ENCODE measurements around the gene AQP2.

Gene AQP2

DNA sequence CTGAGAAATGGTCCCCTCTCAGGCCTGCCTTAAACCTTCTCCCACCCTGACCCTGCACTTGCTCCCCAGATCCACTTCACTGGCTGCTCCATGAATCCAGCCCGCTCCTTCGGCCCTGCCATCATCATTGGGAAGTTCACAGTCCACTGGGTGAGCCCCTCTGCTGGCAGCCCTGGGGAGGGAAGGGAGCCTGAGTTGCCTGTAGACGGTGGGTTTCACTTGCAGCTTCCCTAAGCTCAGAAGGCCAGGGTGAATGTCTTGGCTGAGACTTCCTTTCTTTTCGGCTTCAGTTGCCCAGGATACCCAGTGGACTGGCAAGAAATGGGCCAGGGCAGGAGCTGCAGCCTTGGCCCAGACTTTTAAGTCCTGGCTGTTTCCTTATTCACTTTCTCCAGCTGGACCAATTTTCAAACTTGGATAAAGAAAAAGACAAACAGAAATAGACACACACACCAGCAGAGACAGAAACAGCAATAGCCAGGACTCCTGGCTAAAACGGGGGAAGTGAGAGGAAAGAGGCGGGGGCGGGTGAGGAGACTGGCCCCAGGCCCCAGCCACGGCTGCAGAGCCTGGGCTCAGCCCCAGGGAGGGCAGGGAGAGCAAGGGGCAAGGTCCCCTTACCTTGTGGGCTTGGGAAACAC, 24.3 kb downstream of the AQP2 start:
- TF ChIP-seq, protein P1, sequence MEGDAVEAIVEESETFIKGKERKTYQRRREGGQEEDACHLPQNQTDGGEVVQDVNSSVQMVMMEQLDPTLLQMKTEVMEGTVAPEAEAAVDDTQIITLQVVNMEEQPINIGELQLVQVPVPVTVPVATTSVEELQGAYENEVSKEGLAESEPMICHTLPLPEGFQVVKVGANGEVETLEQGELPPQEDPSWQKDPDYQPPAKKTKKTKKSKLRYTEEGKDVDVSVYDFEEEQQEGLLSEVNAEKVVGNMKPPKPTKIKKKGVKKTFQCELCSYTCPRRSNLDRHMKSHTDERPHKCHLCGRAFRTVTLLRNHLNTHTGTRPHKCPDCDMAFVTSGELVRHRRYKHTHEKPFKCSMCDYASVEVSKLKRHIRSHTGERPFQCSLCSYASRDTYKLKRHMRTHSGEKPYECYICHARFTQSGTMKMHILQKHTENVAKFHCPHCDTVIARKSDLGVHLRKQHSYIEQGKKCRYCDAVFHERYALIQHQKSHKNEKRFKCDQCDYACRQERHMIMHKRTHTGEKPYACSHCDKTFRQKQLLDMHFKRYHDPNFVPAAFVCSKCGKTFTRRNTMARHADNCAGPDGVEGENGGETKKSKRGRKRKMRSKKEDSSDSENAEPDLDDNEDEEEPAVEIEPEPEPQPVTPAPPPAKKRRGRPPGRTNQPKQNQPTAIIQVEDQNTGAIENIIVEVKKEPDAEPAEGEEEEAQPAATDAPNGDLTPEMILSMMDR (IDR thresholded peaks at IDR 0.05; ENCODE audit: extremely low read depth, missing control alignments): no peak
- DNase-seq (ENCODE audit: low spot score): no peak

DNA sequence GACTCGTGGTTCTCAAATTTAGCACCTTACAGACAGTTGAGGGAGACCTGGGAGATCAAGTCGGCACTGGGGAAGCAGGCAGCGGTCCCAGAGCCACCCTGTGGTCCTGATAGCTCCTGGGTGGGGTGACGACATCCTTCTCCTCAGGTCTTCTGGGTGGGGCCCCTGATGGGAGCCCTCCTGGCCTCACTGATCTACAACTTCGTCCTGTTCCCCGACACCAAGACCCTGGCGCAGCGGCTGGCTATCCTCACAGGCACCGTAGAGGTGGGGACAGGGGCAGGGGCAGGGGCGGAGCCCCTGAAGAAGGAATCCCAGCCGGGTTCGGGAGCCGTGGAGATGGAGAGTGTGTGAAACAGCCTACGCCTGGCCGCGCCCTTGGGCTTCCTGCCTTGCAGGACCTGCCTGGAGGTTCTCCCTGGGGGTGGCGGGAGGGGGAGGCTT, 24.8 kb downstream of the AQP2 start:
- no peak for DNase-seq (ENCODE audit: low spot score)
- TF ChIP-seq, protein P1 (IDR thresholded peaks at IDR 0.05; ENCODE audit: extremely low read depth, missing control alignments): no peak

DNA sequence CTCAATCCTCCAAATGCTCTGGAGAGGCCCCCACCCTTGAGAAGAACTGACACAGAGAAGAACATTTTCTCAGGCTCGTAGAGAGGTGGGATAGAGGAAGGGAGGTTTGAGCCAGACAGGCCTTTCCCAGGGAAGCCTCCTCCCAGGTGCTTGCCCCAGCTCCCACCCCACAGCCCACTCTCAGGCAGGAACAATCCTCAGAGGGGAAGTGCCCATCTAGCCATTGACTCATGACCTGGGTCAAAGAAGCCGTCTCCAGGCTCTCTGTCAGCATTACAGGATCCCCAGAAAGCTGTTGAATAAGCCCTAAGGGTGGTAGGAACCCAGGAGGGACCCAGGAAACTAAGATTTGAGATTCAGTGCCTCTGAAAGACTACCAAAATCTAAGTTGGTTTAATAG, 26.0 kb downstream of the AQP2 start:
- DNase-seq (ENCODE audit: low spot score): no peak
- TF ChIP-seq, protein P1 (IDR thresholded peaks at IDR 0.05; ENCODE audit: extremely low read depth, missing control alignments): no peak

DNA sequence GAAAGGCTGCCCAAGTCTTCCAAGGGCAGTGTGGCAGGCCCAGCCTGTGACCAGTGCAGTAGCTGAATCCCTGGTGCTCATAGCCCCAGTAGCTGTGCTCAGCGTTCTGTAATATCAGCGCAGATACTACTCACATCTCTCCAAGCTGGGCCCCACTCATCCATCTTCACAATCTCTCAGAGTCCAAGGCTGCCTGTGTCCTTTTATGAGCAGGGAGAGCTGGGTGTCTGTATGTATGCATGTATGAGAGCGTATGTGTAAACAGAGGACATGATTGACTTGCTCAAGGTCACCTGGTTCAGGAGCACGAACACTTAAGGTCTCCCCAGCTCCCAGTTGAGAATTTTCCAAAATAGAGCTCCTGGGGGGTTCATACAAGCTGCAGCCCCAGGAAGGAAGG, 27.6 kb downstream of the AQP2 start:
- no peak for DNase-seq (ENCODE audit: low spot score)
- TF ChIP-seq, protein P1 (IDR thresholded peaks at IDR 0.05; ENCODE audit: extremely low read depth, missing control alignments): no peak

DNA sequence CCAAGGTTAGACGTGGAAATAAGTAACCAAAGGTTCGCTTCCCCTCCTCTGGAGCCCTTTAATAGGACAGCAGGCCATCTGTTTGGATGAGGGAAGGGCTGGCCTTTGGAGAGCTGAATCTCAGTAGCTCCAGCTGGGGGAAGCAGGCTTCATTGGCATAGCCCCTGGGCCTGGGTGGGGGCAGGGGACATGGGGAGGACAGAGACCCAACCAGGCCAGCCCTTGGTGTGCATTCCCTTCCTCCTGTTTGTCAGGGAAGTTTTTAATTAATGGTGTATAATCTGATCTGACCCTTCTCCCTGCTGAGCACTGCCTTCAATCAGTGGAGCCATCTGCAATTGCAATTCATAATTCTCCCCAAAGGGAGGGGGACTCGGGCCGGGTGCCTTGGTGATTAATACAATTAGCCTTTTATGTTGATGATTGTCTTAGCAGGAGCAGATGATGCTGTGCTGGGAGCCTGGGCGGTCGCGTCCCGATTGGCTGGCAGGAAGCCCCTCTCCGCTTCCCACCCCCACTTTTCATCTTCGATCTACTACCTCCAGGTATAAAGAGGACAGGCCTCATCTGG, 28.6 kb downstream of the AQP2 start:
- TF ChIP-seq, protein P1 (IDR thresholded peaks at IDR 0.05; ENCODE audit: extremely low read depth, missing control alignments): no peak
- no peak for DNase-seq (ENCODE audit: low spot score)

DNA sequence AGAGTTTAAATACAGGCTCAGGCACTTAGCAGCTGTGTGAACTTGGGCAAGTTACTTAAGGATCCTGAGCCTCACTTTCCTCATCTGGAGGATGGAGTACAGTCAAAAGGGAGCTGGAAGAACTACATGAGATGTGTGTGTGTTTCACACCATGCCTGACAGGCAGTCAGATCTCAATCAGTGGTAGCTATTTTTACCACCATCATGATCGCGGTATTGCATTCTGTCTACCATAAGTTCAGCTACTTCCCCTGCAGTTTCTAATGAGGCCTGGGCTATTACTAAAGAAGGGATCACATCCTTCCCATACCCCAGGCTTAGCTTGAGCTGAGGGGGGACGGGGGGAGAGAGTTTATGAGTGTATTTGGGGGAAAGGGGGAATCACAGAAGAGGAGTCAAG, 29.3 kb downstream of the AQP2 start:
- TF ChIP-seq, protein P1 (IDR thresholded peaks at IDR 0.05; ENCODE audit: extremely low read depth, missing control alignments): no peak
- no peak for DNase-seq (ENCODE audit: low spot score)

DNA sequence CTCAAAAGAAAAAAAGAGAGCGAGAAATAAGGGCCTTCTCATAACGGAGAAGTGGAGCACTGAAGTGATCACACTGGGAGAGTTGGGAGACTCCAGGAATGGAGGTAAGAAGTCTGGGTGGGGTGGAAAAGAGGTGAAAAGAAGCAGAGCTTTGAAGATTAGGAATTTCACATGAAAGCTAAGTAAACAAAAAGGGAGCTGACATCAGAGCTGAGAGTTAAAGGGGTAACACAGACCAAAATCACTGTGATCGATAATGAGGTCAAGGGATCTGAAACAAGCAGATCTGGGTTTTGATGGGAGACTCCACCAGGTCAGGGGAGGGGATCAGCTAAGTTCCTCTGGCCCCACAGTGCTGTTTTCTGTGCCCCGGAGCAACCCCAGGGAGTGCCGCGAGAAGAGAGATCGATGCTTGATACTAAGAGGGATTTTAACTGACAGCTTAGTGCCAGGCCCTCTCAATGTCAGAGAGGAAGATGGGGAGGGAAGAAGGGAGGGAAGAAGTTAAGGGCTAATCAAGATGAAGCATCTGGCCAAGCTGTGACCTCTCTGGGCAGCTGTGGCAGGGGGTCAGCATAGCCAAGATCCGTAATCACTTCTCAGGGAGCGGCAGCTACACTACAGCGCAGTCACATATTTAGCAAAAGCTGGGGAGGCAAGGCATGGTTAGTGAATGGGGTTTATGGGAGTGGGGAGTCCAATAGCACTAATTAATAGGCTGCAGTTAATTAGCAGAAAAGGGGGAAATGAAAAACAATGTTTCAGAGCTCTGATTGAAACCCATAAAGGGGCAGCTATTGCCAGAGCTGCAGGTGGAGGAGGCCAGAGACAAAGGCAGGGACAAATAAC, 30.2 kb downstream of the AQP2 start:
- TF ChIP-seq, protein P1 (IDR thresholded peaks at IDR 0.05; ENCODE audit: extremely low read depth, missing control alignments): no peak
- no peak for DNase-seq (ENCODE audit: low spot score)

Data from GM20000 (cell line).